K562 (cell line): Measurements from ENCODE around the gene STIM1. TPM values are rescaled to one million over a fixed set of nuclear protein-coding genes. Genes with fewer than 3 reads are reported as not detected.
A peak's percentile ranks its signal among the peaks of the same experiment; 100 is the strongest.

Experiments used
- ATAC-seq: fragments of 200-7000 bp; cut with Tn5 transposase; 3 replicates; pipeline ENCODE4 v1.9.1; 2020; ENCODE audit warnings: moderate library complexity
- BruUV-seq: library from RNA; stranded (reverse); fragments of 400-500 nt; replicated peaks from 2 replicates; lab custom pipeline; 2021; lab: Mats Ljungman, UMichigan
- CTCF ChIA-PET: fragments of 300-600 bp; formaldehyde crosslinking; extraction: SDS; loops from one replicate; lab custom pipeline; 2021; ENCODE audit warnings: low intra/inter-chr PET ratio; lab: Yijun Ruan, JAX
- POLR2A ChIA-PET: fragments of 300-600, 350-650 bp; sonication (Branson Sonifier 250); formaldehyde crosslinking; extraction: SDS; loops from one replicate; lab custom pipeline; 2021; ENCODE audit warnings: antibody characterized with exemption, inconsistent platforms; lab: Yijun Ruan, JAX
- DNase-seq, 4 experiments: peaks; one replicate each; pipeline versions ENCODE4 v3.0.0 to v3.0.0-alpha.2; 2011 to 2018; ENCODE audit warnings: low spot score in 3 of 4, mixed read lengths in 3 of 4; ENCODE audit errors: extremely low read depth in 1 of 4
- FAIRE-seq: peaks from 2 replicates; lab custom pipeline; 2011; peaks lifted over from hg19 to GRCh38; lab: Jason Lieb, UNC
- H2AFZ ChIP-seq: 2 replicates; pipeline ENCODE4 v1.6.0; 2011; ENCODE audit warnings: low read depth, low read length, control low read depth, inconsistent platforms
- H3K27ac ChIP-seq: fragments of 200-600 bp; 3 replicates; pipeline ENCODE4 v1.8.0; 2011; ENCODE audit warnings: low read depth, mild to moderate bottlenecking, control low read depth, inconsistent platforms, low read length, moderate library complexity, mixed read lengths; ENCODE audit errors: extremely low read depth
- H3K27me3 ChIP-seq, 2 experiments: fragments of 300-600 bp in 1 of 2; 2 replicates in 1 of 2; 3 replicates in 1 of 2; pipeline versions ENCODE4 v1.6.0 to v1.8.0; 2011; ENCODE audit warnings: inconsistent platforms in 2 of 2, low read length in 2 of 2, mild to moderate bottlenecking in 1 of 2, mixed read lengths in 1 of 2, moderate library complexity in 1 of 2; ENCODE audit not compliant: control insufficient read depth in 2 of 2, insufficient read depth in 2 of 2
- H3K36me3 ChIP-seq: fragments of 300-600 bp; 3 replicates; pipeline ENCODE4 v1.8.0; 2011; ENCODE audit warnings: mild to moderate bottlenecking, low read length, inconsistent platforms; ENCODE audit not compliant: control insufficient read depth, insufficient read depth
- H3K4me1 ChIP-seq, 2 experiments: fragments of 200-600 bp in 1 of 2; replicated peaks in 1 of 2; 2 replicates in 1 of 2; 3 replicates in 1 of 2; pipeline versions ENCODE4 v1.5.1 to v1.8.0; 2011; ENCODE audit warnings: inconsistent platforms in 2 of 2, low read length in 2 of 2, mild to moderate bottlenecking in 1 of 2, mixed read lengths in 1 of 2, moderate library complexity in 1 of 2; ENCODE audit not compliant: control insufficient read depth in 2 of 2, insufficient read depth in 2 of 2
- H3K4me2 ChIP-seq: 2 replicates; pipeline ENCODE4 v1.6.1; 2011; ENCODE audit warnings: low read length, control low read depth, inconsistent platforms, mixed read lengths; ENCODE audit not compliant: insufficient read depth
- H3K4me3 ChIP-seq: fragments of 200-600 bp; sonication (generic), shearing (Covaris generic); 2 replicates; pipeline ENCODE4 v1.5.1; 2016; ENCODE audit warnings: control low read depth, inconsistent platforms
- H3K79me2 ChIP-seq: fragments of 200-600 bp; 3 replicates; pipeline ENCODE4 v1.8.0; 2011; ENCODE audit warnings: low read length, inconsistent platforms; ENCODE audit not compliant: control insufficient read depth, insufficient read depth
- H3K9ac ChIP-seq, 2 experiments: 2 replicates each; pipeline versions ENCODE4 v1.6.0 to v1.6.1; 2011; ENCODE audit warnings: low read depth in 2 of 2, low read length in 2 of 2, control low read depth in 1 of 2, inconsistent platforms in 1 of 2, mild to moderate bottlenecking in 1 of 2, mixed read lengths in 1 of 2; ENCODE audit not compliant: insufficient read depth in 1 of 2
- H3K9me1 ChIP-seq: one replicate; pipeline ENCODE4 v1.6.0; 2011; ENCODE audit warnings: inconsistent platforms, mild to moderate bottlenecking, low read length, moderate library complexity; ENCODE audit not compliant: control insufficient read depth, insufficient read depth
- H3K9me3 ChIP-seq: replicated peaks from 2 replicates; pipeline ENCODE4 v1.5.1; 2011; ENCODE audit warnings: low read depth, low read length, inconsistent platforms; ENCODE audit not compliant: control insufficient read depth, insufficient read depth
- H4K20me1 ChIP-seq: replicated peaks from 2 replicates; pipeline ENCODE4 v1.6.1; 2011; ENCODE audit warnings: low read length, inconsistent platforms, mixed read lengths; ENCODE audit not compliant: control insufficient read depth, insufficient read depth
- CBX3 ChIP-seq, 2 experiments: IDR thresholded peaks; 1 replicate in 1 of 2; 2 replicates in 1 of 2; pipeline ENCODE4 v1.6.1; 2012; ENCODE audit warnings: inconsistent platforms in 2 of 2, low read length in 2 of 2, borderline replicate concordance in 1 of 2, control low read depth in 1 of 2
- HNRNPK ChIP-seq: fragments of 200-400 bp; formaldehyde crosslinking; IDR thresholded peaks from one replicate; pipeline ENCODE4 v1.6.1; 2018; ENCODE audit warnings: mild to moderate bottlenecking, low read depth, low read length; ENCODE audit not compliant: poor library complexity, severe bottlenecking
- IFI16 ChIP-seq: fragments of 250-450 bp; sonication (Bioruptor Pico); IDR thresholded peaks from 2 replicates; pipeline ENCODE4 v2.1.2; 2022; ENCODE audit warnings: mild to moderate bottlenecking, inconsistent platforms
- KAT2B ChIP-seq: IDR thresholded peaks from one replicate; pipeline ENCODE4 v1.6.1; 2012; ENCODE audit warnings: low read depth, mild to moderate bottlenecking, control low read depth, inconsistent platforms, low read length, moderate library complexity
- KDM2B ChIP-seq: fragments of 250-450 bp; sonication (Bioruptor Pico); IDR thresholded peaks from 2 replicates; pipeline ENCODE4 v1.8.0; 2021; ENCODE audit warnings: mild to moderate bottlenecking, moderate library complexity
- KLF13 ChIP-seq: fragments of 450-650 bp; IDR thresholded peaks from 2 replicates; pipeline ENCODE4 v1.6.1; 2016; ENCODE audit warnings: missing genetic modification characterization, low read depth, mild to moderate bottlenecking, missing compliant biosample characterization, moderate library complexity, borderline replicate concordance
- MCM2 ChIP-seq: fragments of 450-650 bp; IDR thresholded peaks from 2 replicates; pipeline ENCODE4 v1.6.1; 2017; ENCODE audit warnings: low read depth, mild to moderate bottlenecking
- MYC ChIP-seq, 2 experiments: fragments of 250-450 bp in 1 of 2; sonication (Bioruptor Pico) in 1 of 2; IDR thresholded peaks; 2 replicates each; pipeline versions ENCODE4 v1.5.1 to v1.6.1; 2012 to 2021; ENCODE audit warnings: low read depth in 2 of 2, borderline replicate concordance in 1 of 2, improper control_type of control experiment in 1 of 2, low read length in 1 of 2, mild to moderate bottlenecking in 1 of 2, moderate library complexity in 1 of 2
- PCBP1 ChIP-seq: fragments of 200-400 bp; formaldehyde crosslinking; IDR thresholded peaks from 2 replicates; pipeline ENCODE4 v1.6.1; 2018; ENCODE audit warnings: mild to moderate bottlenecking, low read depth, low read length; ENCODE audit not compliant: poor library complexity, severe bottlenecking
- PCBP2 ChIP-seq: fragments of 200-400 bp; formaldehyde crosslinking; IDR thresholded peaks from 2 replicates; pipeline ENCODE4 v1.6.1; 2018; ENCODE audit warnings: low read length, low read depth, mild to moderate bottlenecking, moderate library complexity; ENCODE audit not compliant: poor library complexity, severe bottlenecking
- PTRF ChIP-seq: fragments of 450-650 bp; IDR thresholded peaks from 2 replicates; pipeline ENCODE4 v1.6.1; 2016; ENCODE audit warnings: mild to moderate bottlenecking, missing genetic modification characterization, missing compliant biosample characterization
- SMAD1 ChIP-seq: fragments of 150-350 bp; IDR thresholded peaks from 2 replicates; pipeline ENCODE4 v1.6.1; 2014; ENCODE audit warnings: low read length, low read depth; ENCODE audit not compliant: partially characterized antibody
- STAG1 ChIP-seq: sonication (generic); formaldehyde crosslinking; IDR thresholded peaks from 2 replicates; pipeline ENCODE4 v1.5.0; 2020; ENCODE audit warnings: missing genetic modification reagents, borderline replicate concordance
- TEAD4 ChIP-seq, 2 experiments: sonication (generic) in 1 of 2; formaldehyde crosslinking in 1 of 2; IDR thresholded peaks; 2 replicates each; pipeline versions ENCODE4 v1.6.1 to v1.8.0; 2012 to 2022; ENCODE audit warnings: borderline replicate concordance in 1 of 2, inconsistent platforms in 1 of 2, low read length in 1 of 2, mild to moderate bottlenecking in 1 of 2, missing genetic modification reagents in 1 of 2
- USF1 ChIP-seq: sonication (generic); formaldehyde crosslinking; IDR thresholded peaks from 2 replicates; pipeline ENCODE4 v1.9.0; 2022; ENCODE audit warnings: mild to moderate bottlenecking, missing genetic modification reagents
- WGBS: fragments of 100-300 bp; shearing (Covaris generic); methylation state at CpG from one replicate; pipeline ENCODE4 v1.1.6; 2016; ENCODE audit warnings: low coverage, mixed read lengths; ENCODE audit not compliant: insufficient coverage; ENCODE audit errors: missing lambda C conversion rate; 5-methylcytosine and 5-hydroxymethylcytosine counted together
- in situ Hi-C: fragments of 300-500 bp; cut with MboI; formaldehyde crosslinking; loops from 4 replicates; pipeline ENCODE4 v1.15.0; 2018; ENCODE audit warnings: inconsistent platforms, mixed read lengths
- intact Hi-C: fragments of 100-400 bp; cut with micrococcal nuclease; formaldehyde crosslinking; loops from 2 replicates; pipeline ENCODE4 v1.14.2; 2022
- polyA plus RNA-seq, 8 experiments: library from polyadenylated mRNA; depleted of rRNA in 4 of 8; stranded (reverse) in 5 of 8; unstranded in 3 of 8; fragments of >200 nt; fragmentation: Nextera tagmentation in 2 of 8; fragmentation: Illumina TruSeq in 1 of 8; extraction: Ambion mirVana in 2 of 8; extraction: Trizol in 1 of 8; gene quantifications; 2 replicates each; pipeline versions ENCODE4 v1.2.1 to v1.2.3, GENCODE V29; 2011 to 2014; ENCODE audit warnings: inconsistent platforms in 1 of 8, missing spikeins in 1 of 8
- total RNA-seq, 7 experiments: library from RNA; depleted of rRNA in 6 of 7; stranded (reverse); fragments of >200 nt in 6 of 7; fragmentation: Illumina TruSeq in 2 of 7; extraction: Trizol in 2 of 7; gene quantifications; 2 replicates each; pipeline versions ENCODE4 v1.2.1 to v1.2.3, GENCODE V29; 2011 to 2021; ENCODE audit warnings: low replicate concordance in 1 of 7
- TF ChIP-seq, protein P1 (sequence below): fragments of 450-650 bp; formaldehyde crosslinking; IDR thresholded peaks from 2 replicates; pipeline ENCODE4 v1.4.0; 2022; ENCODE audit warnings: mild to moderate bottlenecking, moderate library complexity
- TF ChIP-seq, protein P2 (sequence below): IDR thresholded peaks from 2 replicates; pipeline ENCODE4 v1.6.1; 2012; ENCODE audit warnings: low read depth, low read length, improper control_type of control experiment, borderline replicate concordance

STIM1 gene
- total and polyA plus RNA-seq, 9 of the 15 experiments (the other 6 are each of a cell fraction or from before 2014, with no cell fraction given), result 7.7 to 50.5 (median 22.5) TPM

- Histone ChIP-seq H3K9ac (no peak overlapping the region), H3K9me3 (no peaks in the 10 kb centered on the region), H3K4me2 (no peak overlapping the region), H4K20me1 (peaks cover 15% of the 10 kb centered on the region), H3K27ac (no peak overlapping the region), H3K4me1 (peaks cover 7 to 24% of the 10 kb centered on the region in 2 experiments; a peak in 4 of 5 replicates), H3K9me1 (no peaks in the 10 kb centered on the region), H3K4me3 (no peak overlapping the region), H3K36me3 (no peaks in the 10 kb centered on the region), H3K27me3 (no peaks in the 10 kb centered on the region), H2AFZ (no peak overlapping the region), H3K79me2 (peaks cover 44% of the 10 kb centered on the region)
- TF ChIP-seq PTRF (tag) (no peak), TEAD4 (IDR thresholded peaks at IDR 0.05; ENCODE audit: low read length) (no peak), TEAD4 (CRISPR knock-in tag; IDR thresholded peaks at IDR 0.05; ENCODE audit: borderline replicate concordance) (no peak), KAT2B (no peak), PCBP2 (peak; percentile 58), HNRNPK (peak; percentile 85), PCBP1 (peak; percentile 84), KLF13 (no peak), KDM2B (no peak), MCM2 (no peak), STAG1 (no peak), SMAD1 (no peak), IFI16 (CRISPR knock-in tag) (no peak), CBX3 (IDR thresholded peaks at IDR 0.05; ENCODE audit: borderline replicate concordance in 1 of 2, low read length in 2 of 2) (no peak), USF1 (CRISPR knock-in tag) (no peak), MYC (IDR thresholded peaks at IDR 0.05; ENCODE audit: low read depth, low read length) (no peak), MYC (CRISPR knock-in tag; IDR thresholded peaks at IDR 0.05; ENCODE audit: borderline replicate concordance, low read depth) (no peak)
- TF ChIP-seq, protein P1, sequence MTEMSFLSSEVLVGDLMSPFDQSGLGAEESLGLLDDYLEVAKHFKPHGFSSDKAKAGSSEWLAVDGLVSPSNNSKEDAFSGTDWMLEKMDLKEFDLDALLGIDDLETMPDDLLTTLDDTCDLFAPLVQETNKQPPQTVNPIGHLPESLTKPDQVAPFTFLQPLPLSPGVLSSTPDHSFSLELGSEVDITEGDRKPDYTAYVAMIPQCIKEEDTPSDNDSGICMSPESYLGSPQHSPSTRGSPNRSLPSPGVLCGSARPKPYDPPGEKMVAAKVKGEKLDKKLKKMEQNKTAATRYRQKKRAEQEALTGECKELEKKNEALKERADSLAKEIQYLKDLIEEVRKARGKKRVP, result no peak
- TF ChIP-seq, protein P2, sequence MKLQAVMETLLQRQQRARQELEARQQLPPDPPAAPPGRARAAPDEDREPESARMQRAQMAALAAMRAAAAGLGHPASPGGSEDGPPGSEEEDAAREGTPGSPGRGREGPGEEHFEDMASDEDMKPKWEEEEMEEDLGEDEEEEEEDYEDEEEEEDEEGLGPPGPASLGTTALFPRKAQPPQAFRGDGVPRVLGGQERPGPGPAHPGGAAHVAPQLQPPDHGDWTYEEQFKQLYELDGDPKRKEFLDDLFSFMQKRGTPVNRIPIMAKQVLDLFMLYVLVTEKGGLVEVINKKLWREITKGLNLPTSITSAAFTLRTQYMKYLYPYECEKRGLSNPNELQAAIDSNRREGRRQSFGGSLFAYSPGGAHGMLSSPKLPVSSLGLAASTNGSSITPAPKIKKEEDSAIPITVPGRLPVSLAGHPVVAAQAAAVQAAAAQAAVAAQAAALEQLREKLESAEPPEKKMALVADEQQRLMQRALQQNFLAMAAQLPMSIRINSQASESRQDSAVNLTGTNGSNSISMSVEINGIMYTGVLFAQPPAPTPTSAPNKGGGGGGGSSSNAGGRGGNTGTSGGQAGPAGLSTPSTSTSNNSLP, result no peak
- intact Hi-C loops, result no loop called here
- 100% methylated on average over 1 of the region's 3 CpGs for WGBS
- BruUV-seq, result no TSS peak
- CTCF ChIA-PET, result no interaction called here
- in situ Hi-C loops, result no loop called here
- FAIRE-seq (no peak), ATAC-seq (no peak), DNase-seq (no peak)
- POLR2A ChIA-PET, result interaction anchor here (0.6 to 1.0 kb wide), 3 partner anchors 11 to 1527 kb away, joined by 3 to 4 read pairs (median 3); partner anchors contain the start of gene STIM1
Measured at GRCh38 chr11:3911908-3912505, 56.5 kb downstream of the STIM1 start.
